IMR-90 (cell line): Measurements from ENCODE around the gene CENPU. TPM values are rescaled to one million over a fixed set of nuclear protein-coding genes. Genes with fewer than 3 reads are reported as not detected.

Experiments used
- ATAC-seq: fragments of 200-7000 bp; cut with Tn5 transposase; 2 replicates; pipeline ENCODE4 v1.9.1; 2020; ENCODE audit warnings: low read depth, mild to moderate bottlenecking, moderate library complexity
- BruUV-seq: library from RNA; stranded (reverse); fragments of 400-500 nt; replicated peaks from 2 replicates; lab custom pipeline; 2021; lab: Mats Ljungman, UMichigan
- CTCF ChIA-PET: fragments of 300-600 bp; formaldehyde crosslinking; extraction: SDS; loops from one replicate; lab custom pipeline; 2021; ENCODE audit warnings: antibody characterized with exemption; lab: Yijun Ruan, JAX
- POLR2A ChIA-PET: fragments of 300-600 bp; sonication (Branson Sonifier 250); formaldehyde crosslinking; loops from one replicate; lab custom pipeline; 2022; ENCODE audit warnings: antibody characterized with exemption; ENCODE audit not compliant: unreplicated experiment; lab: Charles Lee
- DNase-seq: peaks from one replicate; pipeline ENCODE4 v3.0.0; 2013
- H2AFZ ChIP-seq: replicated peaks from 2 replicates; pipeline ENCODE3; 2013; ENCODE audit warnings: low read length, mild to moderate bottlenecking; ENCODE audit not compliant: poor library complexity
- H2AK5ac ChIP-seq: 2 replicates; pipeline ENCODE4 v1.6.1; 2013; ENCODE audit warnings: low read depth, low read length, inconsistent platforms
- H2AK9ac ChIP-seq: replicated peaks from 2 replicates; pipeline ENCODE3; 2013; ENCODE audit warnings: mild to moderate bottlenecking, low read depth, low read length, moderate library complexity; ENCODE audit not compliant: poor library complexity
- H2BK120ac ChIP-seq: 2 replicates; pipeline ENCODE4 v1.6.1; 2013; ENCODE audit warnings: low read depth, low read length, inconsistent platforms
- H2BK15ac ChIP-seq: 3 replicates; pipeline ENCODE4 v1.6.1; 2013; ENCODE audit warnings: low read depth, low read length, inconsistent platforms
- H2BK20ac ChIP-seq: 2 replicates; pipeline ENCODE4 v1.6.1; 2013; ENCODE audit warnings: low read depth, mild to moderate bottlenecking, inconsistent platforms, low read length, moderate library complexity
- H2BK5ac ChIP-seq: 2 replicates; pipeline ENCODE4 v1.6.1; 2013; ENCODE audit warnings: mild to moderate bottlenecking, low read depth, low read length, inconsistent platforms; ENCODE audit not compliant: poor library complexity, severe bottlenecking
- H3K14ac ChIP-seq: replicated peaks from 2 replicates; pipeline ENCODE4 v1.6.1; 2013; ENCODE audit warnings: low read depth, low read length, inconsistent platforms
- H3K18ac ChIP-seq: 2 replicates; pipeline ENCODE4 v1.6.1; 2013; ENCODE audit warnings: low read depth, low read length, control low read depth
- H3K23ac ChIP-seq: 2 replicates; pipeline ENCODE4 v1.6.1; 2013; ENCODE audit warnings: low read depth, low read length, inconsistent platforms
- H3K27ac ChIP-seq: 2 replicates; pipeline ENCODE4 v1.5.1; 2013; ENCODE audit warnings: mild to moderate bottlenecking, control low read depth, low read length; ENCODE audit not compliant: insufficient read depth
- H3K27me3 ChIP-seq: 2 replicates; pipeline ENCODE4 v1.6.1; 2013; ENCODE audit warnings: low read length; ENCODE audit not compliant: control insufficient read depth, insufficient read depth
- H3K36me3 ChIP-seq: 2 replicates; pipeline ENCODE4 v1.6.1; 2013; ENCODE audit warnings: low read length, mixed read lengths; ENCODE audit not compliant: control insufficient read depth, insufficient read depth
- H3K4ac ChIP-seq: 2 replicates; pipeline ENCODE4 v1.6.1; 2013; ENCODE audit warnings: low read depth, low read length, inconsistent platforms
- H3K4me1 ChIP-seq: 2 replicates; pipeline ENCODE4 v1.6.1; 2013; ENCODE audit warnings: low read length, mixed read lengths; ENCODE audit not compliant: control insufficient read depth, insufficient read depth
- H3K4me2 ChIP-seq: 2 replicates; pipeline ENCODE4 v1.6.1; 2013; ENCODE audit warnings: low read depth, mild to moderate bottlenecking, control low read depth, low read length, moderate library complexity
- H3K4me3 ChIP-seq: 2 replicates; pipeline ENCODE4 v1.5.1; 2013; ENCODE audit warnings: low read depth, mild to moderate bottlenecking, control low read depth, low read length, moderate library complexity; ENCODE audit not compliant: insufficient read depth
- H3K56ac ChIP-seq: 2 replicates; pipeline ENCODE4 v1.6.1; 2013; ENCODE audit warnings: low read length, inconsistent platforms; ENCODE audit not compliant: insufficient read depth; ENCODE audit errors: extremely low read depth
- H3K79me1 ChIP-seq, 2 experiments: 2 replicates each; pipeline ENCODE4 v1.6.1; 2013; ENCODE audit warnings: low read length in 2 of 2, inconsistent platforms in 1 of 2, low read depth in 1 of 2
- H3K9ac ChIP-seq: 2 replicates; pipeline ENCODE4 v1.6.1; 2013; ENCODE audit warnings: low read depth, low read length, control low read depth
- H3K9me1 ChIP-seq: 2 replicates; pipeline ENCODE4 v1.6.1; 2013; ENCODE audit warnings: low read length, inconsistent platforms; ENCODE audit not compliant: insufficient read depth
- H3K9me3 ChIP-seq: 2 replicates; pipeline ENCODE4 v1.6.1; 2013; ENCODE audit warnings: low read length; ENCODE audit not compliant: control insufficient read depth, insufficient read depth
- H4K20me1 ChIP-seq: 2 replicates; pipeline ENCODE4 v1.6.1; 2013; ENCODE audit warnings: low read length, inconsistent platforms; ENCODE audit not compliant: insufficient read depth
- H4K5ac ChIP-seq: 2 replicates; pipeline ENCODE4 v1.6.1; 2013; ENCODE audit warnings: mild to moderate bottlenecking, low read depth, low read length, control low read depth
- H4K8ac ChIP-seq, 2 experiments: 2 replicates each; pipeline ENCODE4 v1.6.1; 2013; ENCODE audit warnings: low read depth in 2 of 2, low read length in 2 of 2, control low read depth in 1 of 2, inconsistent platforms in 1 of 2
- H4K91ac ChIP-seq: 2 replicates; pipeline ENCODE4 v1.6.1; 2013; ENCODE audit warnings: low read depth, low read length, inconsistent platforms; ENCODE audit not compliant: insufficient read depth
- BHLHE40 ChIP-seq: fragments of 150-350 bp; IDR thresholded peaks from 2 replicates; pipeline ENCODE4 v1.6.1; 2016; ENCODE audit warnings: mild to moderate bottlenecking, low read depth, low read length
- CEBPB ChIP-seq: IDR thresholded peaks from 2 replicates; pipeline ENCODE4 v1.6.1; 2012; ENCODE audit warnings: low read depth, low read length, improper control_type of control experiment
- CHD1 ChIP-seq: IDR thresholded peaks from 2 replicates; pipeline ENCODE4 v1.6.1; 2012; ENCODE audit warnings: low read depth, low read length, improper control_type of control experiment
- CTCF ChIP-seq: conservative IDR thresholded peaks from 2 replicates; pipeline ENCODE4 v1.5.1; 2012; ENCODE audit warnings: mild to moderate bottlenecking, low read depth, low read length, improper control_type of control experiment
- FOS ChIP-seq: fragments of 150-350 bp; IDR thresholded peaks from 2 replicates; pipeline ENCODE4 v1.6.1; 2016; ENCODE audit warnings: low read depth, low read length
- MAFK ChIP-seq: IDR thresholded peaks from 2 replicates; pipeline ENCODE4 v1.6.1; 2012; ENCODE audit warnings: low read depth, low read length, improper control_type of control experiment
- MAZ ChIP-seq: IDR thresholded peaks from 2 replicates; pipeline ENCODE4 v1.6.1; 2012; ENCODE audit warnings: low read depth, mild to moderate bottlenecking, low read length, improper control_type of control experiment, moderate library complexity, borderline replicate concordance
- MXI1 ChIP-seq: IDR thresholded peaks from 2 replicates; pipeline ENCODE4 v1.6.1; 2012; ENCODE audit warnings: low read depth, mild to moderate bottlenecking, low read length, moderate library complexity, borderline replicate concordance
- NFE2L2 ChIP-seq: fragments of 150-350 bp; IDR thresholded peaks from 2 replicates; pipeline ENCODE4 v1.6.1; 2016; ENCODE audit warnings: low read depth, mild to moderate bottlenecking, low read length
- POLR2A ChIP-seq: IDR thresholded peaks from 2 replicates; pipeline ENCODE4 v1.6.1; 2012; ENCODE audit warnings: mild to moderate bottlenecking, low read depth, low read length
- RAD21 ChIP-seq: IDR thresholded peaks from 2 replicates; pipeline ENCODE4 v1.6.1; 2012; ENCODE audit warnings: low read length, improper control_type of control experiment
- RCOR1 ChIP-seq: IDR thresholded peaks from 2 replicates; pipeline ENCODE4 v1.6.1; 2012; ENCODE audit warnings: mild to moderate bottlenecking, low read length, improper control_type of control experiment; ENCODE audit not compliant: insufficient replicate concordance
- RFX5 ChIP-seq: IDR thresholded peaks from 2 replicates; pipeline ENCODE4 v1.8.0; 2012; ENCODE audit warnings: low read depth, mild to moderate bottlenecking, low read length, moderate library complexity
- WGBS, 2 experiments: methylation state at CpG; one replicate each; pipeline versions ENCODE4 v1.1.5 to v1.1.7; 2013; ENCODE audit warnings: missing lambda C conversion rate in 2 of 2; ENCODE audit not compliant: insufficient read length in 1 of 2; ENCODE audit errors: extremely low coverage in 2 of 2; 5-methylcytosine and 5-hydroxymethylcytosine counted together
- dilution Hi-C: fragments of 300-500 bp; cut with HindIII; formaldehyde crosslinking; loops from one replicate; pipeline ENCODE4 v1.14.3; 2018; ENCODE audit warnings: low sequenced_read_pairs; ENCODE audit not compliant: unreplicated experiment
- in situ Hi-C: fragments of 300-500 bp; cut with MboI; formaldehyde crosslinking; loops from 3 replicates; pipeline ENCODE4 v1.14.3; 2019; ENCODE audit warnings: low sequenced_read_pairs, inconsistent platforms, mixed read lengths
- intact Hi-C: fragments of 100-400 bp; cut with micrococcal nuclease; formaldehyde crosslinking; loops from 2 replicates; pipeline ENCODE4 v1.10.0; 2022
- polyA plus RNA-seq, 3 experiments: library from polyadenylated mRNA; depleted of rRNA; stranded (reverse); fragments of >200 nt; gene quantifications; 2 replicates each; pipeline ENCODE4 v1.2.3, GENCODE V29; 2012; ENCODE audit warnings: low replicate concordance in 1 of 3
- total RNA-seq: library from RNA; depleted of rRNA; stranded (reverse); fragments of >200 nt; gene quantifications from 2 replicates; pipeline ENCODE4 v1.2.3, GENCODE V29; 2012

CENPU gene
- total and polyA plus RNA-seq, 2 of the 4 experiments (the other 2 are of a cell fraction), result 13.6 to 14.6 TPM

- no CpG with 5 or more reads among the region's 6 CpGs for WGBS, 2 experiments
- no peak for ATAC-seq
- in situ Hi-C loops, result no loop called here
- 0 out of 2 replicates have a peak, but pooled peaks cover 2% of the 10 kb centered on the region for H3K36me3 ChIP-seq
- no peak overlapping the region for H3K4ac ChIP-seq
- 0 out of 4 replicates have a peak overlapping the region, but pooled peaks of 1 of the 2 experiments have one; percentile 48 for H4K8ac ChIP-seq
- peaks cover 4% of the 10 kb centered on the region for H3K4me1 ChIP-seq
- peak overlapping the region; percentile 16; the same call in 1 of the 2 replicates for H4K5ac ChIP-seq
- no peaks in the 10 kb centered on the region for H3K27me3 ChIP-seq
- no peak overlapping the region for H3K27ac ChIP-seq
- H3K18ac ChIP-seq, result no peak overlapping the region
- no peak for DNase-seq
- H2BK5ac ChIP-seq, result no peak overlapping the region
- TF ChIP-seq CHD1 (no peak), BHLHE40 (no peak), CEBPB (no peak), RAD21 (no peak), MAZ (no peak), CTCF (no peak), RFX5 (no peak), MAFK (no peak), POLR2A (no peak), NFE2L2 (no peak), RCOR1 (no peak), FOS (no peak), MXI1 (no peak)
- no peak overlapping the region for H4K91ac ChIP-seq
- ChIA-PET CTCF (no interaction called here), POLR2A (no interaction called here)
- H2BK15ac ChIP-seq, result no peak overlapping the region
- H3K9ac ChIP-seq, result no peak overlapping the region
- no peak overlapping the region for H2BK20ac ChIP-seq
- intact Hi-C loops, result loop anchor here (5.0 kb wide), 3 partner anchors 194 to 464 kb away; partner anchors contain the start of gene IRF2
- H3K4me2 ChIP-seq, result no peak overlapping the region
- H3K56ac ChIP-seq, result no peak overlapping the region
- no TSS peak for BruUV-seq
- no peaks in the 10 kb centered on the region for H3K9me3 ChIP-seq
- H2BK120ac ChIP-seq, result no peak overlapping the region
- no peak overlapping the region for H3K14ac ChIP-seq
- dilution Hi-C loops, result no loop called here
- no peaks in the 10 kb centered on the region for H3K9me1 ChIP-seq
- no peak overlapping the region for H2AK9ac ChIP-seq
- H3K4me3 ChIP-seq, result no peak overlapping the region
- H2AK5ac ChIP-seq, result no peak overlapping the region
- no peaks in the 10 kb centered on the region; the same call in 1 of the 2 replicates for H4K20me1 ChIP-seq
- H2AFZ ChIP-seq, result peak overlapping the region; percentile 11
- H3K79me1 ChIP-seq, result peaks cover 11 to 27% of the 10 kb centered on the region in 2 experiments
- 0 out of 2 replicates have a peak overlapping the region, but pooled peaks have one; percentile 15 for H3K23ac ChIP-seq
Observed at GRCh38 chr4:184731056-184731455, 2.8 kb downstream of the CENPU start.
